Skeletal muscle tissue (tissue), 4 donors: ENCODE results near the gene LENEP. TPM values are rescaled to one million over a fixed set of nuclear protein-coding genes. Genes with fewer than 3 reads are reported as not detected.

Source experiments
- H3K27ac ChIP-seq: one replicate; pipeline ENCODE4 v1.7.0; 2013; ENCODE audit warnings: mild to moderate bottlenecking, low read depth, low read length, inconsistent platforms
- H3K27me3 ChIP-seq, 3 donors: one replicate each; pipeline ENCODE4 v1.7.0; 2013; ENCODE audit warnings: low read length in 3 of 3; ENCODE audit not compliant: control insufficient read depth in 3 of 3, insufficient read depth in 3 of 3
- H3K36me3 ChIP-seq, 3 donors: one replicate each; pipeline ENCODE4 v1.7.0; 2013; ENCODE audit warnings: low read length in 3 of 3; ENCODE audit not compliant: control insufficient read depth in 3 of 3, insufficient read depth in 3 of 3
- H3K4me1 ChIP-seq, 3 donors: one replicate each; pipeline ENCODE4 v1.7.0; 2013; ENCODE audit warnings: low read length in 3 of 3, mild to moderate bottlenecking in 3 of 3; ENCODE audit not compliant: control insufficient read depth in 3 of 3, insufficient read depth in 3 of 3
- H3K4me3 ChIP-seq, 3 donors: one replicate each; pipeline ENCODE4 v1.7.0; 2013; ENCODE audit warnings: low read length in 3 of 3
- H3K9ac ChIP-seq, 3 donors: one replicate each; pipeline ENCODE4 v1.7.0; 2013; ENCODE audit warnings: low read length in 3 of 3, mild to moderate bottlenecking in 3 of 3, moderate library complexity in 2 of 3, low read depth in 1 of 3
- H3K9me3 ChIP-seq, 3 donors: one replicate each; pipeline ENCODE4 v1.7.0; 2013; ENCODE audit warnings: low read length in 3 of 3; ENCODE audit not compliant: control insufficient read depth in 3 of 3
- total RNA-seq: library from RNA; depleted of rRNA; stranded (reverse); fragments of >200 nt; gene quantifications from one replicate; pipeline ENCODE4 v1.2.3, GENCODE V29; 2014
- donor health status: Osteomylitis.

The LENEP gene
- total RNA-seq, 1 donor from 2014 or later, result not detected

DNA sequence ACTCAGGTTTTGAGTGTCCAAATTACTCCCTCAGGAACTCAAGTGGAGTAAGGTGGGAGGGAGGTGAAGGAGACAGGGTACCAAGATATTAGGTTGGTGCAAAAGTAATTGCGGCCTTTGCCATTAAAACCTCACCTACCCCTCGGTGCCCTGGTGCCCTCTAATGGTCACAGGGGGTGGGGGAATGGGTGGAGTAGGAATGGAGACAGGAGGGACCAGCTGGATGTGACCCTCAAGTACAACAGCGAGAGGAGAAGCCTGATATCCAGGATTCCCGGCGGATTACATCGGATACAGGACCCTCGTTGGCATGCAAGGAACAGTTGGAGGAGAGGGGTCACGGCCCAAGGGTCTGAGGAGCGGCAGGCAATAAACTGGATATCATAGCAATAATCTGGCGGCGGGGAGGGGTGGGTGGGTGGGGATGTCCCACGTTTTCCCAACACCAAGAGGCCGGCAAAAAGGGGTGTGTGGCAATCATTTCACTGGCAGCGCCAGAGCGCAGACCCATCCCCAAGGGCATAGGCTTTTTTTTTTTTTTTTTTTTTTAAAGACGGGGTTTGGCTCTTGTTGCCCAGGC, 4.9 kb downstream of the LENEP start:
- peak overlapping the region in 1 of 3 donors; percentile 9 for H3K9ac ChIP-seq
- peaks cover 11 to 14% (median 13%) of the 10 kb centered on the region in 3 donors for H3K4me1 ChIP-seq
- no peak overlapping the region for H3K27ac ChIP-seq
- no peaks in the 10 kb centered on the region for H3K27me3 ChIP-seq
- H3K9me3 ChIP-seq, result no peaks in the 10 kb centered on the region
- no peaks in the 10 kb centered on the region for H3K36me3 ChIP-seq
- H3K4me3 ChIP-seq, result no peak overlapping the region

DNA sequence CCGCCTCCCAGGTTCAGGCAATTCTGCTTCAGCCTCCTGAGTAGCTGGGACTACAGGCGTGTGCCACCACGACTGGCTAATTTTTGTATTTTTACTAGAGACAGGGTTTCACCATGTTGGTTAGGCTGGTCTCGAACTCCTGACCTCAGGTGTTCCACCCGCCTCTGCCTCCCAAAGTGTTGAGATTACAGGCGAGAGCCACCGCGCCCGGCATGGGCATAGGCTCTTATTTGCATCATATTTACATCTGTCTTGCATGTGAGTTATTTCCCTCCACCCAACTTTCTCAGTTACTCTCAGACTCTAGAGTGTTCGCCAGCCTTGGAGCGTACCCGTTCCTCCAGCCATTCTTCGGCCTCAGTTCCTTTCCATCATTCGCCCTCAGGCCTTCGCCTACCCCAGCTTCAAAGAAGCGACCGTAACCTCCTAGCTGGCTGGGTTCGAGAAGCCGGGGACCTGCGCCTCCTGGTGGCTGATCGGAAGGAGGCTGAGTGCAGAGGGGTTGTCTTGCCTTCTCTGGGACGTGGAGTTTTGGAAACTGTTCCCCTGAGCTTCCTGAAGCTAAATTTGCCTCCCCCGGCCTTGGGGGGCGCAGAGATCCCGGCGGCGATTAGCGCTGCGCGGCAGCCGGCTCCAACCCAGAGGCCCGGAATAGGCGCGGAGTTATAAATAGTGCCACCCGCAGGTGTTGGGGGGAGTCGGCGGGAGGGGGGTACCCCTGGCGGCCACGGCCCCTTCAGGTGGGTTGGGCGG, 5.6 kb downstream of the LENEP start:
- peak overlapping the region; percentile 97 for H3K27ac ChIP-seq
- no peaks in the 10 kb centered on the region for H3K36me3 ChIP-seq
- peak overlapping the region; percentile 27 to 66 (median 65) for H3K4me3 ChIP-seq
- peak overlapping the region; percentile 48 to 78 (median 70) for H3K9ac ChIP-seq
- H3K4me1 ChIP-seq, result peaks cover 12 to 15% (median 14%) of the 10 kb centered on the region in 3 donors
- H3K27me3 ChIP-seq, result no peaks in the 10 kb centered on the region
- no peaks in the 10 kb centered on the region for H3K9me3 ChIP-seq

DNA sequence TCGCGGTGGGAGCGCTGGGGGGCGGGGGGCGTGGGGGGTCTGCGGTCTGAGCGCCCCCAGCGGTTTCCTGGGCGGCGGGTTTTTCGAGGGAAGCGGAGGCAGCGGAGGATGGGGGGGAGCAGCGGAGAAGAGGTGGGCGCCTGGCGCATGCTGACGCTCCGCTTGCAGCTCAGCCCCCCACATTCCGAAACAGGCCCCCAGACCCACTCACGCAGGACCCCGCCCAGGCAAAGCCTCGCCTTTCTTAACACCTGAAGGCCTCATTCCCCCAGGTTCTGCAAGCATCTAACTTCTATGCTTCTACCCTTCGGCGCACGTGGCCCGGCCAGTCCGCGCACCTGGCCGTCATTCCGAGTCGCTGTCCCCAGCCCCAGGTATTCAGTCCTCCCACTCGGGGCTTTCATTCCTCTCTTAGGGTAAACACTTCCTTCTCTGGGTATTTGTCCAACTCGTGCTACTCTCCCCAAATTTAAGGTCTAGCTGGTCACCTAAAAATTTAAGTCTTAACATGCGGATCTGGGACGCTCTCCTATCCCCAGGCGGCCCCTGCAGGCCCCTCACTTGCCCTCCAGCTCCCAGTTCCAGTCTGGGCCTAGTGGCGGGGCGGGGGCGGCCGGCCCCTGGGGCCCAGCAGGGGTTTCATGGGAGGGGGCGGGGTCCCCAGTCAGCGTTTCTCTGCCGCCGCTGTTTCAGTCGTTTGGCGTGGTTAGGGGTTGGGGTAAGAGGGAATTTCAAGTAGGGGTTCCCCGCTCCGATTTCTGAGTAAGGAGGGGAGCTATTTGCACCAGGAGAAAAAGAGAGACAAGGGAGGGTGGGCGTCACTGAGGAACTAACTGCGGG, 6.4 kb downstream of the LENEP start:
- Histone ChIP-seq H3K9ac (peak overlapping the region; percentile 51 to 94 (median 77)), H3K36me3 (no peaks in the 10 kb centered on the region), H3K9me3 (no peaks in the 10 kb centered on the region), H3K27ac (peak overlapping the region; percentile 97), H3K27me3 (no peaks in the 10 kb centered on the region), H3K4me1 (peaks cover 20 to 23% (median 22%) of the 10 kb centered on the region in 3 donors), H3K4me3 (peak overlapping the region; percentile 83 to 87 (median 87))

DNA sequence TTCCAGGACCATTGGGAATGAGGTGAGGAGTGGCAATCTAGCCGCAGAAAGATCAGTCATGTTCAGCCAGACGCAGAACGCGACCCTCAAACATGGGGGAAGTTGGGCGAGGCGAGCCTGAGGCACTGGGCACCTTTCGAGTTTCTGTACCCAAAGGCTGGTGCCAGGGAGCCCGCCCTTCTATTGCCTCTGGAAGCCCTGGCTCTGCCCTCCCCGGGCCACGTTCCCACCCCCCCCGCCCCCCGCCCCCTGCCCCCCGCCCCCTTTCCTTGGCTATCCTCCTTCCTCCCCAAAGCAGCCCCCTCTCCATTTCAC, 7.0 kb downstream of the LENEP start:
- Histone ChIP-seq H3K36me3 (no peaks in the 10 kb centered on the region), H3K27ac (peak overlapping the region; percentile 97), H3K9ac (peak overlapping the region; percentile 45 to 94 (median 88)), H3K4me1 (peaks cover 25 to 28% (median 27%) of the 10 kb centered on the region in 3 donors), H3K4me3 (peak overlapping the region; percentile 83 to 87 (median 87)), H3K27me3 (no peaks in the 10 kb centered on the region), H3K9me3 (no peaks in the 10 kb centered on the region)

DNA sequence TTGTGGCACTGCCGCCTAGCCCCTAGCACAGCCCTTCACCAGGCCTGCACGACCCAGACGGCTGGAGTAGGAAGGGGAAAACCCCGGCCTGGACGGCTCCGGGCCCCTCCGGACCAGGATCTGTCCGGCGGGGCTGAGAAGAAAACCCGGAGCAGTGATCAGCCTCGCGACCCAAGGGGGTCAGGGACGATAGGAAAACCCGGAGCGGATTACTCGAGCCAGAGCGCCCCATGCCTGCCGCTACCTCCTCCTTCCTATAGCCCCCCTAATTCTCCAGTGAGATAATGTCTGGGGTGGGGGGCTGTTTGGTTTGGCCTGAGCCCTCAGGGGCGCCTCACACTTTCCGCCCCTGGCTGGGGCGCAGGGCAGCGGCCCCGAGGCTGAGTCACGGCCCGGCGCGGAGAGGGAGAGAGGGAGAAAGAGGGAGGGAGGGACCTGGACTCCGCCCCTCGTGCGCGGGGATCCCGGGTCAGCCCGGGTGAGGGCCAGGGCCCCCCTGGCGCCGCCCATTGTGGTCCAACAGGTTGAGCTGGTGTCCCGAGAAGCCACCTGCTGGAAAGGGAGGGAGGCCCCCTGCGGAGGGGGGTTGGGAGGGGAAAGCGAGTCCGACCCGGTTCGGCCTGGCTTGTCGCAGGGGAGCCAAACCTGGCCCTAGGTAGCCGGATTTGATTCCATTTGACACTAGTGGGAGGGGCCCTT, 7.5 kb downstream of the LENEP start:
- Histone ChIP-seq H3K27me3 (no peaks in the 10 kb centered on the region), H3K4me1 (peaks cover 30 to 33% (median 32%) of the 10 kb centered on the region in 3 donors), H3K4me3 (peak overlapping the region; percentile 83 to 87 (median 87)), H3K27ac (peak overlapping the region; percentile 97), H3K36me3 (no peaks in the 10 kb centered on the region), H3K9me3 (no peaks in the 10 kb centered on the region), H3K9ac (peak overlapping the region; percentile 88 to 94 (median 91))

DNA sequence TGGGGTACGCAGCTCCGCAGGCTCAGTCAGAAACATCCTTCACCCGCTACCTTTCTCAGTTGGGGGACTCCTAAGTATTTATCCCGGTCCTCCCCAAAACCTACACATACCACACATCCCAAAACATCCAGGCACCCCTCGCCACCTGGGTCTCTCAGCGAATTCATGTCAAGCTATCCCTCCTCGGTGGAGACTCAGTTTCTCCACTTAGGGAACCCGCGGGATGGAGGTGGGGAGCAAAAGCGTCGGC, 8.0 kb downstream of the LENEP start:
- H3K36me3 ChIP-seq, result no peaks in the 10 kb centered on the region
- peak overlapping the region; percentile 83 to 87 (median 87) for H3K4me3 ChIP-seq
- peaks cover 35 to 37% (median 37%) of the 10 kb centered on the region in 3 donors for H3K4me1 ChIP-seq
- peak overlapping the region; percentile 97 for H3K27ac ChIP-seq
- no peaks in the 10 kb centered on the region for H3K27me3 ChIP-seq
- peak overlapping the region; percentile 88 to 94 (median 91) for H3K9ac ChIP-seq
- H3K9me3 ChIP-seq, result no peaks in the 10 kb centered on the region

DNA sequence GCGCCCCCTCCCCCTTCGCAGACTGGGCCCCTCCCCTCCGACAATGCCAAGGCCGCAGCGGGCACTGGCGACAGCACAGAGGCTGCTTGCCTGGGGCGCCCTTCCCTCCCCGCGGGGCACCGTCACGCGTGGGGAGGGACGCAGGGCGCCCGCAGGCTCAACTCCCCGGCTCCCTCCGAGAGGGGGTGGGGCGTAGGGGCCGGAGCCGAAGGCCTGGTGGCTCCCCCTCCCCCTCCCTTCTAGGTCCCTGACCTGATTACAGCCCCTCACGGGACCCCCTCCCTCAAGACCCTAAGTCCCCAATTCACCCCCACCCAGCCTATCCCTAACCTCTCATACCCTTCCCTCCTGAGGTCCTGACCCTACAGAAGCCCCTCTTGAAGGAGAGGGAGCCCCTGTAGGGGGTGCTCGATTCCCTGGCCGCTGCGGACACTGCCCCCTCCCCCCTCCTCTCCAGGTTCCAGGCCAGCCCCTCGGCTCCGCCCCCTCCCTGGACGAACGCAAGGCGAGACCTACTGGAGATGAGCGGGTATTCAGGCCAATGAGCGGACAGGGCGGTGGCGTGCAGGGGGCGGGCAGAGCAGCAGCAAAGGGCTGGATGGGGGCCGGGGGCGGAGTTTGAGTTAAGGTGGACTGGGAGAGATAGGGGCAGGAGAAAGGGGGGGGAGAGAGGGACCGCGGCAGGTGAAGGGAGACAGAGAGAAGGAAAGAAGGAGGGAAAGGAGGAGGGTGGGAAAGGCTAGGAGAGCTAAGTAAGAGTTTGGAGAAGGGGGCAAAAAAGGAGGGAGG, 8.5 kb downstream of the LENEP start:
- Histone ChIP-seq H3K27me3 (no peaks in the 10 kb centered on the region), H3K4me1 (peaks cover 40 to 43% (median 42%) of the 10 kb centered on the region in 3 donors), H3K27ac (peak overlapping the region; percentile 97), H3K36me3 (no peaks in the 10 kb centered on the region), H3K9me3 (no peaks in the 10 kb centered on the region), H3K9ac (peak overlapping the region; percentile 88 to 94 (median 91)), H3K4me3 (peak overlapping the region; percentile 83 to 95 (median 89))

DNA sequence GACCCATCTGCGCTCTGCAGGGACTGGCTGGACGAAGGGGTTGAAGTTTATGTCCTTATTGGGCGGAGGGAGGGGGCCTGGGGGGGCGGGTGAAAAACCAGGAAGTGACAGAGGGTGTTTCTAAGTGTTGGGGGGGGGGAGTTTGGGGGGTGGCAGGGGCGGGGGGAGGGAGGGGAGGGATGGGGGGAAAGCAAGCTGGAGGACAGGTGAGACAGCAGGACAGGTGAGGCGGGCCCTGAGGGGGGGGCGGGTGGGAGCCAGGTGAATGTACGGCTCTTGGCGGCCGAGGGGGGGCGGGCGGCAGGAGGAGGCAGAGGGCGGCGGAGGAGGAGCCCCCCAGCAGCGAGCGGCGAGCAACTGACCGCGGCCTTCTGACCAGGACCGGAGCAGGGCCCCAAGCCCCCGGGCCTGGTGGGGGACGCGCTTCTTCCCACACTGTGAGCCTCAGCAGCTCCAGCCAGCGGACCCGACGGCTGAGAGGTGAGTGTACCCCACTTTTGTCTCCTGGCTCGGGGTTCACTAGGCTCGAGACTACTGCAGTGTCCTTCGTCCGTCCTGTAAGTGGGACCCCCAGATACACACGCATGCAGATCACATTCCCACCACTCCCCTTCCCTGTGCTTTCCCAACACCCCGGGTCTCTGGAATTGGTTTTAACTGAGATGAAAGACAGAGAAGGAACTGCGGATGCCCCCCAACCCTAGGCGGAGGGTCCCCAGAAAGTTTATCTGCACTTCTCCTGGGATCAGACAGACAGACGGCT, 9.3 kb downstream of the LENEP start, which contains the start of gene ZBTB7B:
Gene ZBTB7B, plus strand, starts transcription at position 339 of the 763 bp plus-strand sequence. CDS start 11,859 bp downstream, outside the sequence.
- Histone ChIP-seq H3K9ac (peak within 1 kb of the TSS; percentile 92 to 97 (median 96)), H3K36me3 (no peaks in the 10 kb centered on the region), H3K4me1 (peaks cover 48 to 50% (median 50%) of the 10 kb centered on the region in 3 donors), H3K27ac (peak within 1 kb of the TSS; percentile 97), H3K27me3 (no peaks in the 10 kb centered on the region), H3K9me3 (no peaks in the 10 kb centered on the region), H3K4me3 (peak within 1 kb of the TSS; percentile 95 to 97 (median 96))
